ENCODE data around the gene SPOCK1.
A peak's percentile ranks its signal among the peaks of the same experiment; 100 is the strongest.

Gene SPOCK1

DNA sequence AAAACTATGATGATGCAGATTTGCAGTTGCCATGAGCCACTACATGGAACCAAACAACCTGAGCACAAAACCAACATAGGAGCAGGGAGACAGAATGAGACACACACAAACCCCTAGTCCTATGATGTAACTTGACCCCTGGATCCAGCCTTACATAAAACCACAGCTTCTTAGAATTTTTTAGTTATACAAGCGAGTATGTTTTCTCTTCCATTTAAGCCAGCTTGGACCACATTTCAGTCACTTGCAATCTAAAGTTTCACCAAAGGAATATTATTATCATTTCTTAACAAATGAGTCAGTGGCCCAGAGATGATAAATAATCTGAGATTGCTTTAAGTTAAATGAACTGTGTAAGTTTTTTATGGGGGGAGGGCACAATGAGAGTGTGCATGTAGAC, 6.8 kb downstream of the SPOCK1 start:
- DNase-seq, result no peak

DNA sequence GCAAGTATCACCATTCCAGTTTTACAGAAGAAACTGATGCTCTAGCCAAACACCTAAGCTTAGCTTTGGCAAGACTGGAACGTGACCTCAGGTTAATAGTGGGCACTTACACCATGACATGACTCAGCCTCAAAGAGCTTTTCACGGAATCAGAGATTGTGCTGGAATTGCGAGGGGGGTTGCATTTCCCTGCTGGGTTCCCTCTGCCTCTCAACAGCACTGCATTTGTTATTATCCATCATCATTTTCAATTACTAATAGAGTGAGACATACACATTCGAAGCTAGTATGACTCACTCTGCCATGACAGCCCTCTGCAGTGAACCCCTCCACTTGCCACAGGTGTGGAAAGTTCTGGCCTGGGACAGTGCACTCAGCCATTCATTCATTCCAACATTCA, 8.0 kb downstream of the SPOCK1 start:
- no peak for DNase-seq

DNA sequence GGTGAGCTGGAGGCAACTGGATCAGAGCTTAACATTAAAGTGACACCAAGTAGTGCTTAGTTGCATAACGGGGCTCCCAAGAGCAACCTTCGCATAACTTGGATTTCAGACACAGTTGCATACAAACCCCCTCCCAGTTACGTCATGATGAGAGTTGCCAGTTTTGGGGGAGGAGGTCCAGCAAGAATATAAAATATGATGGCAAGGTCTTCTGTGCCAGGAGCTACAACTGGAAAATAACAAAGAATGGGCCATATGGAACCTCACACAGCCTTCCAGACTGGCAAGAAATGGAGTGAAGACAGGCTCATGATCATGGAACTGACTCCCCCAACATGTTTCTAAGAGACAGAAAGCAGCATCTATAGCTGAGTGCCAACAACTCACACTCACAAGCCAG, 8.5 kb downstream of the SPOCK1 start:
- DNase-seq, result peak in 3 of 58 donors; percentile 21 to 25 (median 24)

DNA sequence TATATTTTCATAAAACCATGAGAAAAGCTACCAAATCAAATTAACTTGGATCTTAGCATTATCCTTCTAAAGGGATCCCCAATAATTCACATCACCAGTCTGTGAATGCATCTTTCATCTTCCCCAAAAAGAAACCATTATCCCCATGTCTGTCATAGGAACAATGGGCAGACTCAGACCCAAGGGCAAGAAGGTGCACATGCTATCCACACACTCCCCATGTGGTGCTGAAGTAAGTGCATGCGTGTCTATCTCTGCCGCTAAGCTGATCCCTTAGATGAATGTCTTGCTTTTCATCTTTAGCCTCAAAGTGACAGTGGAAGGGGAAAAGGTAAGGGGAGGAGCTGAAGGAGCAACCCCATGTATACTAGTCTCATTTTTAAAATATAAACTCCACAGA, 10.2 kb downstream of the SPOCK1 start:
- peak in 2 of 58 donors; percentile 16 to 34 for DNase-seq

DNA sequence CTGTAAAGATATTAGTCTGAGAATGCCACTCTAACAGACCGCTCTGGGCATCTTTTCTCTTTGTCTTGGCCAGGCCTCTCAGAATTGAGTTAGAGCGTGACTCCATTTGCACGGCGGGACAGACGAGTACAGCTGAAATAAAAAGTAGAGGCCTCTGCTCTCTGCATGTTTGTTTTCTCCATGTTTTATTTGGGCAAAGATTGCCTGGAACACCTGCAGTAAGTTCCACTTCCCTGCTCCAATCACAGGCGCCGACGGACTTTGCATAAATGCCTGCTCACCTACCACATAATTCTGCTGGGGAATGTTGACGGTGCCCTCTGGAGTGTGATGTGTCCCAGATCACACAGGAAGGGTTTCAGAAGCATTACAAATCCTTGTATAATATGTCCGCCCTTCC, 10.6 kb downstream of the SPOCK1 start:
- no peak for DNase-seq

DNA sequence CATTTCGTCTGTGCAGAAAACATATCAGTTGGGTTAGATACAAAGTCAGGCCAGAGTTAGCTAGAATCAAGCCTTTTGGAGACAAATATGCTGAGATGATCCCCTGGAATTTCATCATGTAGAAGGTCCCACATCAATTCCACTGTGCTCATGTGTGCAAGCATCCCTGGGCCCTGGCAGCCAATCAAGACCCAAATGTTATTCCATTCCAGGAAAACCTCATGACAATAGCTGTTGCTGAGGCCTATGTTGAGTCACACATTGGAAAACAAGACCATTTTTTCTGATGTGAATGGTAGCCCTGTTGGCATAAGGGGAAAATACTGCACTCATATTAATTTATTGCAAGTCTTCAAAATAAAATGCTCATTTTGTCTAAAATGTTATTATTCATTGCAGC, 11.5 kb downstream of the SPOCK1 start:
- DNase-seq, result peak in 14 of 58 donors; percentile 9 to 81 (median 28)

DNA sequence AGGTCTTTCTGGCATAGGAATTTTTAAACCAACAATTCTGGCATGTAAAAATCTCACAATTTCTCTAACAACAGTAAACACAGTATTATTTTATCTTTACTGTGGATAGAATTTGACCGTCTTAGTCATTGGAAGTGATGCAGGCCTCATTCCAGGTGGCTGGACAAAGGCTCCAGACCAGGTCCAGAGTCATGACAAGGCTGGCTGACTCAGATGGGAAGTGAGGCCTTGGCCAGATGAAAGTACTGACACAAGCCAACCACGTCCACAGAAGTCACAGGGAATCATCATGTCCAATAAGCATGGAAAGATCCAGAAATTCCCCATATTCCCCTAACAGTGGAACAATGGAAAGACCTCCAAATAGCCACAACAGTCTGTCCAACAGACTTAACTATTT, 12.4 kb downstream of the SPOCK1 start:
- DNase-seq, result peak in 1 of 58 donors; percentile 67

DNA sequence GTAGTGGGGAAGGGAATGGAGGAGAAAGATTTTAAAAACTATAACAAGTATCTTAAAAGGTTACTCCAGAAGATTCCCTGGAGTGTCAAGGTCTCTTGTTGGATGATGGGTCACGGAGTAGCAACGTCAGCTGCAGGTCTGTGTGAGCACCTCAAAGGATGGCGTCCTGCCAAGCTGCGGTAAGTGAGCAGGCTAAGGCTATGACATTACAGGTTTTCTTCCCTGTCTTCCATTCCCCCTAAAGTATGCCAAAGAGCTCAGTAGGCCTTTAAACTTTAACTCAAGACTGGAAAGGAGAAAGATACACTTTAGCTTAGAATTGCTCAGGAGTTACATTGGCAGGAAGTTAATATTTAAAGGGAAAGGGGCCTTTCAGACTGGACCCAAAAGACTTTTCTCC, 17.5 kb downstream of the SPOCK1 start:
- peak in 1 of 58 donors; percentile 21 for DNase-seq

DNA sequence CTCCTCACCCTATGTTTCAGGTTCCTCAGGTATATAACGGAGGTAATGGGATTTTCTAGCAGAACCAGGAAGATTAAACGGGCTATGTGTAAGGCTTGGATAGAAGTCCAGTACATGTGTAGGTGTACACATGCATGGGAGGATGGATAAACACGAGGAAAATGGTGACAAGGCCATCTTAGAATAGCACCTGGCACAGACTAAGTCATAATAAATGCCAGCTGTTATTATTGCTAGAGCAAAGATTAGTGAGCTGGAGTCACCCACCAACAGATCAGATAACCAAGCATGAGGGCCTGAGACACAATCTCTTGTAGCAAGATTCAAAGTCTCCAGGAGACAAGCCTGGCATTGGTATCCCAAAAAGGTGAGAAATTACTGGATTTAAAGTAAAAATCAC, 21.1 kb downstream of the SPOCK1 start:
- DNase-seq, result no peak

DNA sequence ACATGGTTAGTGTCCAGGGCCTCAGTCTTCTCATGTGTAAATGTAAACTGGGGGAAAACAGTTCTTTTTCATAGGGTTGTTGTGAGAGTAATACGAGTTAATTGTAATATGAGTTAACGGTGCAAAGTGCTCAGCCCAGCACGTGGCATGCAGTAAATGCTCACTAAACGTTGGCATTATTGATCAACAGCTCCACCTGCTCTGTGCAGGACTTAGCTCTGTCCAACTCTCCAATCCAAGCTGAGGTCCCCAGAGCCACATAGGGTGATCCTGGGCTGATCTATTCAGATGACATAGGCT, 28.3 kb downstream of the SPOCK1 start:
- DNase-seq, result no peak

DNA sequence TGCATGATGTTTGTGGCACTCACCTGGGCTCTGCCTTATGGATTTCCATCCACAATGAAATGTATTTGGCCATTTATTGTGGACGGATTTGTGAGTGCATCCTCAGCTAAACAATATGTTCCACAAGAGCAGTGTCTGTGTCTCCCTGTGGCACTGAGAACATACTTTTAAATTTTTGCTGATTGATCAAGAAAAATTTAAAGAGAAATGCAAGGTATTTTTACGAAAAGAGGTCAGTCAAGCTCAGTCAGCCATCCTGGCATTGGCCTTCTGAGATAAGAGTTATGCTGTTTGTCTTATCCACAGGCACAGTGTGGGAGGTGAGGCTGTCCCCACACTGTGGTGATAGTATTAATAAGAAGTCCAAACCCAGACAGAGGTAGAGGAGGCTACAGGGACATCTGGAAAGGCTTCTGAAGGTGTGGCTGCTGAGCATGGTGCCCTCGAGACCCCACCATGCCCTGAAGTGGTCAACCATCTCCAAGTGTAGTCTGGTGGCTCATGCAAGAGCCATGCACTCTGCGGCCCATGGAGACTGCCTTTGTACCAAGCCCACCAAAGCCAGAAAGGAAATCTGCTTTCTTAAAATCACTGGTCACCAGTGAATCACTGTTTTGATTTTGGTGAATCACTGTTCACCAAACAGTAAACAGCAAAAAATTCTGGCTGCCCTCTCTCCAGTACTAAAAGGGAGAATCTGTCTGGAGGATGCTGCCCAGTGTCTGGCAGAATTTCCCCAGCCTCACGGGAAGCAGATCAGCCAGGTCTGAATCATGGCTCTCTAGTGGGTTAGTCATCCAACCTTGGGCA, 28.8 kb downstream of the SPOCK1 start:
- DNase-seq, result no peak

GRCh38 chr5:137466889-137467288, 32.2 kb downstream of the SPOCK1 start:
- DNase-seq, result peak in 43 of 58 donors; percentile 14 to 85 (median 50)

DNA sequence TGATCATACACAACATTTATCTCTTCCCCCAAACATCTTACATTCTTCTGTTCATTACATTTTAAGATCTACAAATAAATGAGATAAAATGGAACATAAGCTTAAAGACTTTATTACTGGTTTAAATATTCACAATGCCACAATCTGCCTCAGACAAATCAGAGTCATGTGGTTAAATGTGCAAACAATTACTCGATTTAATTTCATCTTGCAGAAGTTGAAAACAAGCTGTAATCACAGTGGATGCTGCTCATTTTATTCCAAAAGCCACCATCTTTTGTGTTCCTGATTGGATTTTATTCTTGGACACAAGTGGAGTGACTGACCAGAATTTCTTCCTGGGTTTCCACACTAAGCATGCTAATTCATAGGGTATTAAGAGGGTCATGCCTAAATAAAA, 33.2 kb downstream of the SPOCK1 start:
- DNase-seq, result no peak

GRCh38 chr5:137462816-137463520, 36.2 kb downstream of the SPOCK1 start:
- peak in 10 of 58 donors; percentile 16 to 75 (median 26) for DNase-seq

DNA sequence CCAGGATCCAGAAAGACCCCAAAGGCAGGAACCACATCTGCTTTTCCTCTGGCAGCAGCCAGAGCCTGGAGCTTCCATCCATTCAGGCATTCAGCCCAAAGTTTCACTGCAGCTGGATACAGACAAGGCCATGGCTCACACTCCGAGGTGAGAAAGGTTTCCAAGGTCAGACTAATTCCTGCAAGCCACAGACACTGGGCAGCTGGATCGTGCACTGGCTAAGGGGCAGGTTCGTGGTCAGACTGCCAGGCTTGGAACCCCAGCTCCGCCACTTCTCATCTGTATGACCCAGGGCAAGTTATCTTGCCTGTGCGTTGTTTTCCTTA, 36.9 kb downstream of the SPOCK1 start:
- peak in 1 of 58 donors; percentile 25 for DNase-seq

DNA sequence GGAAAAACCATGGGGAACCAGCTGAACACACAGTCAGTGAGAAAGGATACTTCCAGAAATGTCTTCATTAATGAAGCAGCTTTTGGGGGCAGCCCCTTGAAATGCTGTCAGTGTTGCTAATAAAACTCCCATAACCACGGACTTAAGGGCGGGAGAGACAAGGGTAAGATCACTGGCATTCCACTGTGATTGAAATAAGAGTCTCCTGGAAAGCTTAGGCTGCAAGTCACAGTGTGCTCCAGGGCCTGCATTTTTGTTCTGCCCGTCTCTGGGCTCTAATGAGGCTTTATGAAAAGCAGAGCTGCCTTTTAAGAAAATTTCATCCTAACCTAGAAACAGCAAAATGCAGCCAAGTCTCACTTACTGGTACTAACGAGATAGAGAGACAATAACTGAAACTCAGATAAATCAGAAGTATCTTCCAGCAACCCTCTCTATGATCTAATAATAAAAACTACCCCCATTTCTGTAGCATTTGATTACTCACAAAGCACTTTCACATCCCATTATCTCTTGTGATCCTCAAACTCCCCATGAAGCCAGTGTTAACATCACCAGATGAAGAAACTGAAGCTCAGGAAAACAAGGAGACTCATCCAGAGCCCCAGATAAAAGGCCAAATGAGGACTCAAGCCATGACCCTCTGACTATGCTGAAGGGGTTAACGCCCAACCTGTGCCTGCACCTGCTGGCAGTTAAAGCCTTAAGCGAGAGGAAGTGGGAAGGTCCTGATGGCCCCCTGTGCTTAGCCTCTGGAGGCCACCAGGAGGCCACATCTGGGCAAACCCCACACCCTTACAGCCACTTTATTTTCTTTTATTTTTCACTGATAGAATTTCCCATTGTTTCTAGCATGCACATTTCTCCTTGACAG, 37.5 kb downstream of the SPOCK1 start:
- no peak for DNase-seq

GRCh38 chr5:137454671-137455070, 44.5 kb downstream of the SPOCK1 start:
- no peak for DNase-seq

- DNase-seq, result no peak
These were observed 45.5 kb downstream of the SPOCK1 start for GRCh38 chr5:137453483-137454080.

DNA sequence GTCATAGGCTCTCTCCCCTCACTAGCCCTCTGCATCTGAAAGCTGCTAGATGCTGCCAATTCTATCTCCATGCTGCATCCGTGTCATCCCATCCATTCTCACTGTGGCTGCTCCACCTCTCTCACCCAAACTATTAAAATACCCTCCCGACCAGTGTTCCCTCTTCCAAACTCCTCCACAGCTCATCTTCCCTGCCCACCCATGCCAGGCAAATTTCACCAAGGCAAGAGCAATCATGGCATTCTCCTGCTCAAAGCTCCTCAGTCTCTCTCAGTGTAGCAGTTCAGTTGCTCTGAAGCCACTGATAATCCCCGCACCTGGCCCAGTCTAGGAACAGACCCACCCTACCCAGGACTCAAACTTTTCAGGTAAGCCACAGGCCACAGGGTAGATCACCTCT, 48.4 kb downstream of the SPOCK1 start:
- DNase-seq, result no peak

DNA sequence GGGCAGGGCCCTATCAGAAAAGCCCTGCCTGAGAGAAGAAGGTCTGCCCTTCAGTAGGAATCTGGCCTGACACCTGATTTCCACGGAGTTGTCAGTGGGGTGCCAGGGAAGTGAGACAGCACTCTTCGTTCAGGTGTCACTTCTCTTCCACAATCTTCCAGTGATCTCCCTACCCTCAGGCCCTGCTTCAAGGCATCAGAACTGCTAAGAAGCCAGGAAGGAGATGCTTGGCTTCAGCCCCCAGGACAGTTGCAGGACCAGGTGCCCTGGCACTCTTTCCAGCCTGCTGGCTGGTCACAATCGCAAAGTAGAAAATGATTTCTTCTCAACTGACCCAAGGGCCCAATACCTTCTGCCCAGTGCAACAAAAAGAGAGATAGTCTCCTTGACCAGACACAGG, 50.3 kb downstream of the SPOCK1 start:
- no peak for DNase-seq

DNA sequence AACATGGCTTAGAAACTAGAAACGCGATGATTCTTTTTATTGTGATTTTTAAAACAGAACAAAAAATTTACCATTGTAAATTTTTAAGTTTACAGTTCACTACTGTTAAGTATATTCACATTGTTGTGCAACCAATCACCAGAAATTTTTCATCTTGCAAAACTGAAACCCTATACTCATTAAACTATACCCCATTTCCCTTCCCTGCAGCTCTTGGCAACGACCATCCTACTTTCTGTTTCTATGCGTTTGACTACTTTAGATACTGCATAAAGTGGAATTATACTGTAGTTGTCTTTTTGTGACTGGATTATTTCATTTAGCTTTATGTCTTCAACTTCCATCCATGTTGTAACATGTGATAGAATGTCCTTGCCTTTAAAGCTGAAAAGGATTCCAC, 52.5 kb downstream of the SPOCK1 start:
- DNase-seq, result no peak

DNA sequence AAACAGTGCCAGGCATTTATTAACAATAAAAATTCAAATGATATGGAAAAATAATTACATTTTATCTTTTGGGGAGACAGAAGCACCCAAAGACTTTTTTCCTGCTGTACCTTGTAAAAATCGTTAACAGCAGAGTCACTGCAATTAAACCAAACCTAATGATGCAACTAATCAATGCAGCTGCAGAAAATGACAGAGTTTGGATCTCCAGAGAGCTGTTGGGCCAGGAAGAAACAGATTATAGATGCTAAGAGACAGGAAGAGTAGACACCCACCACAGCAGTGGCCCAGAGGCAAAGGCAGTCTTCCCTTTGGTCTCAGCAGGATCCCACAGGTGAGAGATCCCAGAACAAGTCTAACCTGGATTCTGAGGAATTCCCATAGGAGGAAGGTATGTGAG, 53.0 kb downstream of the SPOCK1 start:
- DNase-seq, result no peak
